Adrenal gland (tissue), 5 donors: Measurements from ENCODE around the gene NRXN2.

Experiments
- CTCF ChIP-seq, 6 experiments: fragments of 450-650 bp in 4 of 6; fragments of 200-600 bp in 2 of 6; sonication (generic) in 1 of 6; IDR thresholded peaks; 1 replicate in 5 of 6; 2 replicates in 1 of 6; pipeline versions ENCODE4 v1.5.1 to v1.8.0; 2016 to 2021; ENCODE audit warnings: antibody characterized with exemption in 6 of 6, mild to moderate bottlenecking in 2 of 6, moderate library complexity in 1 of 6
- POLR2A ChIP-seq, 2 donors: fragments of 450-650 bp; IDR thresholded peaks; one replicate each; pipeline ENCODE4 v1.6.1; 2017; ENCODE audit warnings: antibody characterized with exemption in 2 of 2, mild to moderate bottlenecking in 2 of 2, moderate library complexity in 1 of 2
- donor health status: DM: no; HTN: no; CAD: no.

- TF ChIP-seq CTCF (IDR thresholded peaks at IDR 0.05) (no peak), POLR2A (IDR thresholded peaks at IDR 0.05) (no peak)
Observed at GRCh38 chr11:64713781-64714363, 9.1 kb downstream of the NRXN2 start.
